ENCODE data around the gene ITGA1.

DNA sequence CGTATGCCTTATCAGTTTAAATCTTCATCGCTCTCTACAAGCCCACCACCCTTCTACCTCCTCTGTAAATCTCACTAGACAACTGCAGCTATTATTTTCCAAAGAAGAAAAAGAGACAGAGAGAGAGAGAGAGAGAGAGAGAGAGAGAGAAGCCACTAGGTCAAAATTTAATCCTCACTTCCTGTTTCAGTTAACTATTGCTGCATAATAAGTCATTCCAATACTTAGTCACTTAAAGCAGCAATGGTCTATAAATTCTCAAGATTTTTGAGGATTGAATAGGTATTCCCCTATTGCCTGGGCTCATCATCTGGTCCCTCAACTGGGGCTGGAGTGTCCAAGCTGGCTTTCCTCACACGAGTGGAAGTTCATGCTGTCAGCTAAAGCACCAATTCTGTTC, 68.8 kb downstream of the ITGA1 start:
- no peak for TF ChIP-seq POLR2A (IDR thresholded peaks at IDR 0.05)
- TF ChIP-seq, protein P1, sequence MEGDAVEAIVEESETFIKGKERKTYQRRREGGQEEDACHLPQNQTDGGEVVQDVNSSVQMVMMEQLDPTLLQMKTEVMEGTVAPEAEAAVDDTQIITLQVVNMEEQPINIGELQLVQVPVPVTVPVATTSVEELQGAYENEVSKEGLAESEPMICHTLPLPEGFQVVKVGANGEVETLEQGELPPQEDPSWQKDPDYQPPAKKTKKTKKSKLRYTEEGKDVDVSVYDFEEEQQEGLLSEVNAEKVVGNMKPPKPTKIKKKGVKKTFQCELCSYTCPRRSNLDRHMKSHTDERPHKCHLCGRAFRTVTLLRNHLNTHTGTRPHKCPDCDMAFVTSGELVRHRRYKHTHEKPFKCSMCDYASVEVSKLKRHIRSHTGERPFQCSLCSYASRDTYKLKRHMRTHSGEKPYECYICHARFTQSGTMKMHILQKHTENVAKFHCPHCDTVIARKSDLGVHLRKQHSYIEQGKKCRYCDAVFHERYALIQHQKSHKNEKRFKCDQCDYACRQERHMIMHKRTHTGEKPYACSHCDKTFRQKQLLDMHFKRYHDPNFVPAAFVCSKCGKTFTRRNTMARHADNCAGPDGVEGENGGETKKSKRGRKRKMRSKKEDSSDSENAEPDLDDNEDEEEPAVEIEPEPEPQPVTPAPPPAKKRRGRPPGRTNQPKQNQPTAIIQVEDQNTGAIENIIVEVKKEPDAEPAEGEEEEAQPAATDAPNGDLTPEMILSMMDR (IDR thresholded peaks at IDR 0.05 in 4 of 5, conservative IDR thresholded peaks at IDR 0.05 in 1 of 5) = no peak
